HepG2 (cell line): ENCODE measurements around the gene CDC20. TPM values are rescaled to one million over a fixed set of nuclear protein-coding genes. Genes with fewer than 3 reads are reported as not detected.

Experiments used
- ELK4 ChIP-seq: sonication (generic); formaldehyde crosslinking; IDR thresholded peaks from 2 replicates; pipeline ENCODE4 v1.9.0; 2021; ENCODE audit warnings: missing genetic modification reagents, borderline replicate concordance
- ETV5 ChIP-seq: IDR thresholded peaks from 2 replicates; pipeline ENCODE4 v1.6.1; 2018; ENCODE audit warnings: missing biosample characterization, missing genetic modification reagents, inconsistent platforms, borderline replicate concordance
- FOSL1 ChIP-seq: sonication (generic); formaldehyde crosslinking; IDR thresholded peaks from 2 replicates; pipeline ENCODE4 v1.9.0; 2021; ENCODE audit warnings: missing genetic modification reagents, borderline replicate concordance
- HNRNPL ChIP-seq: fragments of 200-400 bp; formaldehyde crosslinking; IDR thresholded peaks from 2 replicates; pipeline ENCODE4 v1.6.1; 2017; ENCODE audit warnings: mild to moderate bottlenecking, low read depth, low read length
- KLF12 ChIP-seq: sonication (generic); formaldehyde crosslinking; IDR thresholded peaks from 2 replicates; pipeline ENCODE4 v1.4.0; 2020; ENCODE audit warnings: missing genetic modification reagents, borderline replicate concordance
- RXRA ChIP-seq: sonication (generic); formaldehyde crosslinking; IDR thresholded peaks from 2 replicates; pipeline ENCODE4 v1.5.1; 2020; ENCODE audit warnings: missing genetic modification reagents
- SP1 ChIP-seq, 2 experiments: fragments of 450-650 bp in 1 of 2; sonication (generic) in 1 of 2; formaldehyde crosslinking in 1 of 2; IDR thresholded peaks; 2 replicates each; pipeline versions ENCODE4 v1.4.0 to v1.6.1; 2016 to 2020; ENCODE audit warnings: missing genetic modification reagents in 1 of 2
- ZFP41 ChIP-seq: sonication (generic); formaldehyde crosslinking; IDR thresholded peaks from 2 replicates; pipeline ENCODE4 v1.4.0; 2020; ENCODE audit warnings: mild to moderate bottlenecking, missing genetic modification reagents, borderline replicate concordance
- ZNF225 ChIP-seq: sonication (generic); formaldehyde crosslinking; IDR thresholded peaks from 2 replicates; pipeline ENCODE4 v1.4.0; 2020; ENCODE audit warnings: mild to moderate bottlenecking, missing genetic modification reagents
- ZNF232 ChIP-seq: sonication (generic); formaldehyde crosslinking; IDR thresholded peaks from 2 replicates; pipeline ENCODE4 v1.4.0; 2020; ENCODE audit warnings: missing genetic modification reagents, borderline replicate concordance
- ZNF251 ChIP-seq: sonication (generic); formaldehyde crosslinking; IDR thresholded peaks from 2 replicates; pipeline ENCODE4 v1.9.0; 2021; ENCODE audit warnings: mild to moderate bottlenecking, missing genetic modification reagents
- polyA plus RNA-seq, 8 experiments: library from polyadenylated mRNA; depleted of rRNA in 3 of 8; stranded (reverse) in 7 of 8; unstranded in 1 of 8; fragments of >200 nt; fragmentation: Illumina TruSeq in 4 of 8; extraction: Trizol in 4 of 8; gene quantifications; 2 replicates each; pipeline versions ENCODE4 v1.2.1 to v1.2.3, GENCODE V29; 2011 to 2016; ENCODE audit warnings: low read depth in 4 of 8, missing spikeins in 1 of 8, mixed read lengths in 1 of 8; ENCODE audit not compliant: insufficient read depth in 1 of 8
- total RNA-seq, 5 experiments: library from RNA; depleted of rRNA; stranded (reverse); fragments of >200 nt; fragmentation: Illumina TruSeq; extraction: Trizol; gene quantifications; 2 replicates each; pipeline ENCODE4 v1.2.3, GENCODE V29; 2016; ENCODE audit warnings: low read depth in 1 of 5
- TF ChIP-seq, protein P1 (sequence below): sonication (generic); formaldehyde crosslinking; IDR thresholded peaks from 2 replicates; pipeline ENCODE4 v1.4.0; 2020; ENCODE audit warnings: mild to moderate bottlenecking, missing genetic modification reagents
- TF ChIP-seq, protein P2 (sequence below): sonication (generic); formaldehyde crosslinking; IDR thresholded peaks from 2 replicates; pipeline ENCODE4 v1.8.0; 2022; ENCODE audit warnings: missing genetic modification reagents, mild to moderate bottlenecking, borderline replicate concordance

CDC20 gene
- total and polyA plus RNA-seq, 2 of the 13 experiments (the other 11 are each of a cell fraction or from before 2014, with no cell fraction given) = 57.9 to 90.0 TPM

DNA sequence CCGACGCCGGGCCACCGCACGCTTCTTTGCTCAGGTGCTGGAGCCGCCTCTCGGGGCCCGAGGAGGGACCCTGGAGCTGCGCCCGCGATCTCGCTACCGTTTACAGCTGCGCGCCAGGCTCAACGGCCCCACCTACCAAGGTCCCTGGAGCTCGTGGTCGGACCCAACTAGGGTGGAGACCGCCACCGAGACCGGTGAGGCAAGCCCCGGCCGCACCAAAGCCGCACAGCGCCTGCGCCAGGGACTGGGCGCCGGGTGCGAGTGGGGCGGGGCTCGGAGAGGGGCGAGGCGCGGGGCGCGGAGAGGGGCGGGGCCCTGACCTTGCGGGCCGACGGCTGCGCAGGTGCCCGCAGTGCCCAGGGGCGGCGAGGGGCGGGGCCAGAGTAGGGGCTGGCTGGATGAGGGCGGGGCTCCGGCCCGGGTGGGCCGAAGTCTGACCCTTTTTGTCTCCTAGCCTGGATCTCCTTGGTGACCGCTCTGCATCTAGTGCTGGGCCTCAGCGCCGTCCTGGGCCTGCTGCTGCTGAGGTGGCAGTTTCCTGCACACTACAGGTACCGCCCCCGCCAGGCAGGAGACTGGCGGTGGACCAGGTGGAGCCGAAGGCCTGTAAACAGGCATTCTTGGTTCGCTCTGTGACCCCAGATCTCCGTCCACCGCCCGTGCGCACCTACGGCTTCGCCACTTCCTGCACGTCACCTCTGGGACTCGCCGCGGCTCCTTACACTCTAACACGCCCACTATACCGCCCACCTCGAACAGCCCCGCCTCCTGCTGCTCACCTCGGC is 9.8 kb upstream of the CDC20 start (continued):
- peak; percentile 39; the same call in 1 of the 2 replicates for TF ChIP-seq HNRNPL
- TF ChIP-seq ELK4 (CRISPR knock-in tag) = no peak
- TF ChIP-seq ETV5 (CRISPR knock-in tag) = peak; percentile 45
- TF ChIP-seq, protein P1, sequence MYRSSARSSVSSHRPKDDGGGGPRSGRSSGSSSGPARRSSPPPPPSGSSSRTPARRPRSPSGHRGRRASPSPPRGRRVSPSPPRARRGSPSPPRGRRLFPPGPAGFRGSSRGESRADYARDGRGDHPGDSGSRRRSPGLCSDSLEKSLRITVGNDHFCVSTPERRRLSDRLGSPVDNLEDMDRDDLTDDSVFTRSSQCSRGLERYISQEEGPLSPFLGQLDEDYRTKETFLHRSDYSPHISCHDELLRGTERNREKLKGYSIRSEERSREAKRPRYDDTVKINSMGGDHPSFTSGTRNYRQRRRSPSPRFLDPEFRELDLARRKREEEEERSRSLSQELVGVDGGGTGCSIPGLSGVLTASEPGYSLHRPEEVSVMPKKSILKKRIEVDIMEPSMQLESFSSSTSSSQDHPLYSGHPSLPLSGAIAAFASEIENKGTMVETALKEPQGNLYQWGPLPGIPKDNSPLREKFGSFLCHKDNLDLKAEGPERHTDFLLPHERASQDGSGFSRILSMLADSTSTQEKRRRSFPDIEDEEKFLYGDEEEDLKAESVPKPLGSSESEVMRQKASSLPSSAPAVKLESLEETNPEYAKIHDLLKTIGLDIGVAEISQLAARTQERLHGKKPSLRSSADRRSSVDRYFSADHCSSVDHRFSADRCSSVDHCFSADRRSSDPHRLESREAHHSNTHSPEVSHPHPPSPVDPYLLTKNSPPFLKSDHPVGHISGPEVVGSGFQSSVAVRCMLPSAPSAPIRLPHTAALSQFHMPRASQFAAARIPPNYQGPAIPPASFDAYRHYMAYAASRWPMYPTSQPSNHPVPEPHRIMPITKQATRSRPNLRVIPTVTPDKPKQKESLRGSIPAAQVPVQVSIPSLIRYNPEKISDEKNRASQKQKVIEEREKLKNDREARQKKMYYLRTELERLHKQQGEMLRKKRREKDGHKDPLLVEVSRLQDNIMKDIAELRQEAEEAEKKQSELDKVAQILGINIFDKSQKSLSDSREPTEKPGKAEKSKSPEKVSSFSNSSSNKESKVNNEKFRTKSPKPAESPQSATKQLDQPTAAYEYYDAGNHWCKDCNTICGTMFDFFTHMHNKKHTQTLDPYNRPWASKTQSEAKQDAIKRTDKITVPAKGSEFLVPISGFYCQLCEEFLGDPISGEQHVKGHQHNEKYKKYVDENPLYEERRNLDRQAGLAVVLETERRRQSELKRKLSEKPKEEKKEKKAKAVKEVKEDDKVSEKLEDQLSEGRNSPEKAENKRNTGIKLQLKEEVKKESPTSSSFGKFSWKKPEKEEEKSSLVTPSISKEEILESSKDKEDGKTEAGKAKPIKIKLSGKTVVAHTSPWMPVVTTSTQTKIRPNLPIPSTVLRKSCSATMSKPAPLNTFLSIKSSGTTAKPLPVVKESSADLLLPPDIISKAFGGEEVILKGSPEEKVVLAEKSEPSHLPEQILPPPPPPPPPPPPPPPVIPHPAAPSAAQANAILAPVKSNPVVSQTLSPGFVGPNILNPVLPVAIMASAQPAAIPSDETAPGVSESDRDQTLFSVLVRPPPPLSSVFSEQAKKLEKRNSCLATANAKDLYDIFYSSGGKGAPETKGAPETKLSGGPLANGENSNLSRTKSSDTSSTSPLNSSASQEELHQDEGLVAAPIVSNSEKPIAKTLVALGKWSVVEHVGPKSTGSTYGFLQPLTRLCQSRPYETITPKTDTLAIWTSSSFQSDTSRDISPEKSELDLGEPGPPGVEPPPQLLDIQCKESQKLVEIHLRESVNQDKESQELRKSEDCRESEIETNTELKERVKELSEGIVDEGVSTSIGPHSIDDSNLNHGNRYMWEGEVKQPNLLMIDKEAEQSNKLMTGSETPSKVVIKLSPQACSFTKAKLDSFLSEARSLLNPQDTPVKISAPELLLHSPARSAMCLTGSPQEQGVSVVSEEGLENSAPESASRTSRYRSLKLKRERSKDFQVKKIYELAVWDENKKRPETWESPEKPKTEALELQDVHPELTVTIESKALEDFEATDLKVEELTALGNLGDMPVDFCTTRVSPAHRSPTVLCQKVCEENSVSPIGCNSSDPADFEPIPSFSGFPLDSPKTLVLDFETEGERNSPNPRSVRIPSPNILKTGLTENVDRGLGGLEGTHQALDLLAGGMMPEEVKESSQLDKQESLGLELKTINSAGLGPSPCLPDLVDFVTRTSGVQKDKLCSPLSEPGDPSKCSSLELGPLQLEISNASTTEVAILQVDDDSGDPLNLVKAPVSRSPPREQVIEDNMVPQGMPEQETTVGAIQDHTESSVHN = peak; percentile 4; the same call in 1 of the 2 replicates
- TF ChIP-seq, protein P2, sequence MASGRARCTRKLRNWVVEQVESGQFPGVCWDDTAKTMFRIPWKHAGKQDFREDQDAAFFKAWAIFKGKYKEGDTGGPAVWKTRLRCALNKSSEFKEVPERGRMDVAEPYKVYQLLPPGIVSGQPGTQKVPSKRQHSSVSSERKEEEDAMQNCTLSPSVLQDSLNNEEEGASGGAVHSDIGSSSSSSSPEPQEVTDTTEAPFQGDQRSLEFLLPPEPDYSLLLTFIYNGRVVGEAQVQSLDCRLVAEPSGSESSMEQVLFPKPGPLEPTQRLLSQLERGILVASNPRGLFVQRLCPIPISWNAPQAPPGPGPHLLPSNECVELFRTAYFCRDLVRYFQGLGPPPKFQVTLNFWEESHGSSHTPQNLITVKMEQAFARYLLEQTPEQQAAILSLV = peak; percentile 85; the same call in 1 of the 2 replicates
- peak; percentile 76 for TF ChIP-seq RXRA
- no peak for TF ChIP-seq SP1 (IDR thresholded peaks at IDR 0.05)
- peak; percentile 74 for TF ChIP-seq SP1 (CRISPR knock-in tag; IDR thresholded peaks at IDR 0.05)
- TF ChIP-seq ZNF251 (CRISPR knock-in tag) = no peak
- TF ChIP-seq KLF12 (CRISPR knock-in tag) = peak; percentile 84
- no peak for TF ChIP-seq ZFP41 (CRISPR knock-in tag)
- TF ChIP-seq FOSL1 (CRISPR knock-in tag) = 0 out of 2 replicates have a peak, but pooled peaks have one; percentile 27
- 0 out of 2 replicates have a peak, but pooled peaks have one; percentile 65 for TF ChIP-seq ZNF225 (CRISPR knock-in tag)
- peak; percentile 69 for TF ChIP-seq ZNF232 (CRISPR knock-in tag)
